SJSA1 (cell line): ENCODE data around the gene CDC14B. TPM values are rescaled to one million over a fixed set of nuclear protein-coding genes. Genes with fewer than 3 reads are reported as not detected.
"Not testable (repeated sequence)": the region's sequence is repeated elsewhere in the genome, so short reads cannot be mapped to it uniquely, and the experiment has no call there.

Experiments used
- DNase-seq, 2 experiments: peaks; one replicate each; pipeline ENCODE4 v3.0.0-alpha.2; 2015 to 2020; ENCODE audit warnings: low spot score in 2 of 2, low read depth in 1 of 2
- H3K27ac ChIP-seq: fragments of 250-450 bp; sonication (Bioruptor Pico); 2 replicates; pipeline ENCODE4 v1.5.1; 2020; ENCODE audit warnings: mild to moderate bottlenecking, moderate library complexity
- H3K27me3 ChIP-seq: fragments of 250-450 bp; sonication (Bioruptor Pico); replicated peaks from 2 replicates; pipeline ENCODE4 v1.5.1; 2020; ENCODE audit warnings: mild to moderate bottlenecking, moderate library complexity
- H3K36me3 ChIP-seq: fragments of 250-450 bp; sonication (Bioruptor Pico); 2 replicates; pipeline ENCODE4 v1.5.1; 2020; ENCODE audit warnings: mild to moderate bottlenecking
- H3K4me1 ChIP-seq: fragments of 250-450 bp; sonication (Bioruptor Pico); replicated peaks from 2 replicates; pipeline ENCODE4 v1.6.1; 2021; ENCODE audit warnings: mild to moderate bottlenecking
- H3K4me3 ChIP-seq: fragments of 250-450 bp; sonication (Bioruptor Pico); 2 replicates; pipeline ENCODE4 v1.5.1; 2020; ENCODE audit warnings: mild to moderate bottlenecking
- H3K9me3 ChIP-seq: fragments of 250-450 bp; sonication (Bioruptor Pico); replicated peaks from 2 replicates; pipeline ENCODE4 v1.5.1; 2020; ENCODE audit warnings: mild to moderate bottlenecking
- total RNA-seq: library from RNA; depleted of rRNA; stranded (reverse); fragments of >200 nt; shearing (Covaris generic); gene quantifications from 2 replicates; pipeline ENCODE4 v1.2.3, GENCODE V29; 2014

The CDC14B gene
- total RNA-seq, 1 experiment from 2014 or later = 33.8 TPM

GRCh38 chr9:96557921-96558320 lies 61.7 kb downstream of the CDC14B start:
- Histone ChIP-seq H3K27me3 (no peaks in the 10 kb centered on the region), H3K27ac (no peak overlapping the region), H3K36me3 (0 out of 2 replicates have a peak, but pooled peaks cover 6% of the 10 kb centered on the region), H3K4me3 (no peak overlapping the region), H3K4me1 (peaks cover 36% of the 10 kb centered on the region), H3K9me3 (peaks cover 8% of the 10 kb centered on the region)
- DNase-seq = no peak

- H3K4me3 ChIP-seq = no peak overlapping the region
These were observed 62.8 kb downstream of the CDC14B start for GRCh38 chr9:96556701-96557461.

GRCh38 chr9:96555567-96556386 lies 63.9 kb downstream of the CDC14B start:
- Histone ChIP-seq H3K4me3 (no peak overlapping the region), H3K4me1 (peaks cover 43% of the 10 kb centered on the region), H3K27ac (peak overlapping the region; percentile 85), H3K36me3 (0 out of 2 replicates have a peak, but pooled peaks cover 3% of the 10 kb centered on the region), H3K27me3 (no peaks in the 10 kb centered on the region), H3K9me3 (peaks cover 8% of the 10 kb centered on the region)
- DNase-seq = peak in 1 of 2 experiments; percentile 26

More at GRCh38 chr9:96556701-96557461, 62.8 kb downstream of the CDC14B start:
- no peak for DNase-seq
- Histone ChIP-seq H3K27me3 (no peaks in the 10 kb centered on the region), H3K27ac (no peak overlapping the region), H3K9me3 (peaks cover 8% of the 10 kb centered on the region), H3K4me1 (peaks cover 43% of the 10 kb centered on the region), H3K36me3 (0 out of 2 replicates have a peak, but pooled peaks cover 3% of the 10 kb centered on the region)

GRCh38 chr9:96554801-96555566 lies 64.7 kb downstream of the CDC14B start:
- peak; percentile 74 to 80 for DNase-seq
- no peak overlapping the region for H3K4me3 ChIP-seq
- H3K27ac ChIP-seq = peak overlapping the region; percentile 85
- peaks cover 43% of the 10 kb centered on the region for H3K4me1 ChIP-seq
- no peaks in the 10 kb centered on the region for H3K27me3 ChIP-seq
- peaks cover 3% of the 10 kb centered on the region; the same call in 1 of the 2 replicates for H3K36me3 ChIP-seq
- peaks cover 8% of the 10 kb centered on the region for H3K9me3 ChIP-seq

DNA sequence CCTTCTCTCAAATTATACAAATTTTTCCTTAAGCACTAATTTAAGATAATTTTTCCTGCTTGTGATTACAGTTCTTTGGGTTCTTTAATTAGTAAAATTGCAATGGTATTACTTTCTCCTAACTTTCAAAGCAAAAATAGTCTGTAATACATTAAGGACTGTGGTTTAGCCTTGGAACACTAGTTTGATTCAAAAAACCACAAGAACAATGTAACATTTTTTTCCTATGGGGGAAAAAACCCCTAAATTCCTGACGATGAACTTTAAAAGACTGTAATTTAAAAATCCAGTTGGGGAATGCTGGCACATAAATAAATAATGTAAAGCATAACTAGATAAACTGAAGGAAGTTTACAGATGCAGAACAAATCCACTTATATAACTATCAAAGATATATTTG lies 65.3 kb downstream of the CDC14B start:
- no peak overlapping the region for H3K4me3 ChIP-seq
- no peaks in the 10 kb centered on the region for H3K27me3 ChIP-seq
- peaks cover 8% of the 10 kb centered on the region for H3K9me3 ChIP-seq
- H3K27ac ChIP-seq = peak overlapping the region; percentile 85
- H3K4me1 ChIP-seq = peaks cover 43% of the 10 kb centered on the region
- peak in 1 of 2 experiments; percentile 80 for DNase-seq
- peaks cover 3% of the 10 kb centered on the region; the same call in 1 of the 2 replicates for H3K36me3 ChIP-seq

- Histone ChIP-seq H3K4me3 (no peak overlapping the region), H3K27ac (peak overlapping the region; percentile 85), H3K4me1 (peaks cover 43% of the 10 kb centered on the region)
These were observed 66.6 kb downstream of the CDC14B start for GRCh38 chr9:96553070-96553469.

GRCh38 chr9:96551403-96551802 lies 68.2 kb downstream of the CDC14B start:
- no peak overlapping the region for H3K27ac ChIP-seq
- no peak for DNase-seq
- peaks cover 3% of the 10 kb centered on the region; the same call in 1 of the 2 replicates for H3K36me3 ChIP-seq
- H3K27me3 ChIP-seq = no peaks in the 10 kb centered on the region
- H3K4me3 ChIP-seq = no peak overlapping the region
- peaks cover 8% of the 10 kb centered on the region for H3K9me3 ChIP-seq
- peaks cover 38% of the 10 kb centered on the region for H3K4me1 ChIP-seq

More at GRCh38 chr9:96553070-96553469, 66.6 kb downstream of the CDC14B start:
- peaks cover 3% of the 10 kb centered on the region; the same call in 1 of the 2 replicates for H3K36me3 ChIP-seq
- DNase-seq = peak in 1 of 2 experiments; percentile 53
- peaks cover 8% of the 10 kb centered on the region for H3K9me3 ChIP-seq
- H3K27me3 ChIP-seq = no peaks in the 10 kb centered on the region

GRCh38 chr9:96550659-96551058 lies 69.0 kb downstream of the CDC14B start:
- peaks cover 3% of the 10 kb centered on the region; the same call in 1 of the 2 replicates for H3K36me3 ChIP-seq
- peaks cover 33% of the 10 kb centered on the region for H3K4me1 ChIP-seq
- H3K27ac ChIP-seq = no peak overlapping the region
- H3K4me3 ChIP-seq = no peak overlapping the region
- H3K27me3 ChIP-seq = no peaks in the 10 kb centered on the region
- peaks cover 6% of the 10 kb centered on the region for H3K9me3 ChIP-seq
- no peak for DNase-seq

- H3K4me1 ChIP-seq, H3K36me3 ChIP-seq, H3K27ac ChIP-seq, H3K4me3 ChIP-seq, H3K9me3 ChIP-seq, H3K27me3 ChIP-seq, DNase-seq: not testable (repeated sequence)
These were observed 76.5 kb downstream of the CDC14B start for GRCh38 chr9:96543131-96543530.

GRCh38 chr9:96540106-96540505 lies 79.5 kb downstream of the CDC14B start:
- no peak for DNase-seq

GRCh38 chr9:96532173-96532572 lies 87.5 kb downstream of the CDC14B start:
- Histone ChIP-seq H3K9me3 (no peaks in the 10 kb centered on the region), H3K36me3 (peaks cover 22% of the 10 kb centered on the region), H3K4me1 (no peaks in the 10 kb centered on the region), H3K27me3 (no peaks in the 10 kb centered on the region), H3K4me3 (no peak overlapping the region), H3K27ac (no peak overlapping the region)
- DNase-seq = no peak

More at GRCh38 chr9:96540106-96540505, 79.5 kb downstream of the CDC14B start:
- Histone ChIP-seq H3K36me3 (no peaks in the 10 kb centered on the region), H3K4me3 (no peak overlapping the region), H3K27me3 (no peaks in the 10 kb centered on the region), H3K4me1 (no peaks in the 10 kb centered on the region), H3K27ac (no peak overlapping the region), H3K9me3 (no peaks in the 10 kb centered on the region)

- H3K36me3 ChIP-seq = peaks cover 19% of the 10 kb centered on the region
- H3K27me3 ChIP-seq = no peaks in the 10 kb centered on the region
- no peaks in the 10 kb centered on the region for H3K4me1 ChIP-seq
- DNase-seq = no peak
- H3K27ac ChIP-seq = no peak overlapping the region
- H3K4me3 ChIP-seq = no peak overlapping the region
- no peaks in the 10 kb centered on the region for H3K9me3 ChIP-seq
These were observed 94.9 kb downstream of the CDC14B start for GRCh38 chr9:96524764-96525163.

DNA sequence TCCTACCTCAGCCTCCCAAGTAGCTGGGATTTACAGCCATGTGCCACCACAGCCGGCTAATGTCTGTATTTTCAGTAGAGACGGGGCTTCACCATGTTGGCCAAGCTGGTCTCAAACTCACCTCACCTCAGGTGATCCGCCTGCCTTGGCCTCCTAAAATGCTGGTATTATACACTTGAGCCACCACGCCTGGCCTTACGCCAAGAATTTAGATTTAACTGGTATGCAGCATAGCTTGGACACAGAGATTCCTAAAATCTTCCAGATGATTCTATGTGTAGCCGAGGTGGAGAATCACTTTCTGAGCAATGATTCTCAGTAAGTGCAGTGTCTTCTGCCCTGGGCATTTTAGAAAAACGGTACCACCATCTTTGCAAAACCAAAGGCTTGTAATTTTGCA lies 95.6 kb downstream of the CDC14B start:
- no peak for DNase-seq
- H3K4me1 ChIP-seq = no peaks in the 10 kb centered on the region
- peaks cover 19% of the 10 kb centered on the region for H3K36me3 ChIP-seq
- no peaks in the 10 kb centered on the region for H3K27me3 ChIP-seq
- no peak overlapping the region for H3K4me3 ChIP-seq
- no peaks in the 10 kb centered on the region for H3K9me3 ChIP-seq
- no peak overlapping the region for H3K27ac ChIP-seq
